H9 (cell line): Measurements from ENCODE around the gene HVCN1. TPM values are rescaled to one million over a fixed set of nuclear protein-coding genes. Genes with fewer than 3 reads are reported as not detected.
A peak's percentile ranks its signal among the peaks of the same experiment; 100 is the strongest.

Experiments
- DNase-seq: peaks from one replicate; pipeline ENCODE4 v3.0.0-alpha.2; 2017
- H2AFZ ChIP-seq: one replicate; pipeline ENCODE4 v1.6.1; 2013; ENCODE audit warnings: mild to moderate bottlenecking, low read length, control low read depth, moderate library complexity
- H2AK5ac ChIP-seq: 2 replicates; pipeline ENCODE4 v1.6.1; 2013; ENCODE audit warnings: low read length, control low read depth, mixed read lengths; ENCODE audit not compliant: insufficient read length
- H2BK120ac ChIP-seq: one replicate; pipeline ENCODE4 v1.6.1; 2013; ENCODE audit warnings: low read depth, mild to moderate bottlenecking, low read length, control low read depth, inconsistent platforms; ENCODE audit not compliant: poor library complexity, severe bottlenecking
- H2BK12ac ChIP-seq: 2 replicates; pipeline ENCODE4 v1.6.1; 2013; ENCODE audit warnings: low read length, control low read depth, mixed read lengths, low read depth; ENCODE audit not compliant: insufficient read length
- H2BK15ac ChIP-seq: 2 replicates; pipeline ENCODE4 v1.6.1; 2013; ENCODE audit warnings: low read depth, low read length, control low read depth
- H2BK20ac ChIP-seq: one replicate; pipeline ENCODE4 v1.6.1; 2013; ENCODE audit warnings: low read depth, mild to moderate bottlenecking, low read length, control low read depth, inconsistent platforms; ENCODE audit not compliant: poor library complexity, severe bottlenecking
- H2BK5ac ChIP-seq: 2 replicates; pipeline ENCODE4 v1.6.1; 2013; ENCODE audit warnings: low read length, control low read depth, mixed read lengths; ENCODE audit not compliant: insufficient read length
- H3K14ac ChIP-seq: 2 replicates; pipeline ENCODE4 v1.6.1; 2013; ENCODE audit warnings: low read length, control low read depth; ENCODE audit not compliant: insufficient read depth
- H3K18ac ChIP-seq: 2 replicates; pipeline ENCODE4 v1.6.1; 2013; ENCODE audit warnings: low read depth, mild to moderate bottlenecking, mixed read lengths, low read length, control low read depth; ENCODE audit not compliant: insufficient read length
- H3K23ac ChIP-seq: 2 replicates; pipeline ENCODE4 v1.6.1; 2013; ENCODE audit warnings: low read length, control low read depth, mixed read lengths, low read depth; ENCODE audit not compliant: insufficient read length
- H3K23me2 ChIP-seq: 2 replicates; pipeline ENCODE4 v1.6.1; 2013; ENCODE audit warnings: low read depth, mild to moderate bottlenecking, mixed read lengths, low read length, control low read depth; ENCODE audit not compliant: insufficient read length, poor library complexity, severe bottlenecking
- H3K27ac ChIP-seq: 2 replicates; pipeline ENCODE4 v1.5.1; 2013; ENCODE audit warnings: low read length, control low read depth, mixed read lengths, low read depth; ENCODE audit not compliant: insufficient read length
- H3K27me3 ChIP-seq: 2 replicates; pipeline ENCODE4 v1.6.1; 2013; ENCODE audit warnings: low read length, control low read depth, inconsistent platforms; ENCODE audit not compliant: insufficient read depth
- H3K4ac ChIP-seq: 2 replicates; pipeline ENCODE4 v1.6.1; 2013; ENCODE audit warnings: low read depth, mild to moderate bottlenecking, control low read depth, inconsistent platforms, low read length, moderate library complexity
- H3K4me1 ChIP-seq: 2 replicates; pipeline ENCODE4 v1.6.1; 2013; ENCODE audit warnings: low read length, control low read depth, inconsistent platforms; ENCODE audit not compliant: insufficient read depth
- H3K4me2 ChIP-seq: 2 replicates; pipeline ENCODE4 v1.6.1; 2013; ENCODE audit warnings: low read length, control low read depth, mixed read lengths; ENCODE audit not compliant: insufficient read length, insufficient read depth
- H3K56ac ChIP-seq: 2 replicates; pipeline ENCODE4 v1.6.1; 2013; ENCODE audit warnings: low read depth, mild to moderate bottlenecking, mixed read lengths, low read length, control low read depth; ENCODE audit not compliant: insufficient read length
- H3K79me1 ChIP-seq: 2 replicates; pipeline ENCODE4 v1.6.1; 2013; ENCODE audit warnings: low read depth, mild to moderate bottlenecking, moderate library complexity, low read length, control low read depth, inconsistent platforms; ENCODE audit not compliant: insufficient read depth, poor library complexity, severe bottlenecking
- H3K79me2 ChIP-seq: 2 replicates; pipeline ENCODE4 v1.6.1; 2013; ENCODE audit warnings: low read length, control low read depth, inconsistent platforms; ENCODE audit not compliant: insufficient read depth
- H3K9ac ChIP-seq: 2 replicates; pipeline ENCODE4 v1.6.1; 2013; ENCODE audit warnings: low read length, control low read depth, mixed read lengths; ENCODE audit not compliant: insufficient read length; ENCODE audit errors: extremely low read depth
- H3K9me3 ChIP-seq: one replicate; pipeline ENCODE4 v1.6.1; 2013; ENCODE audit warnings: low read depth, low read length, inconsistent platforms; ENCODE audit not compliant: control insufficient read depth
- H3T11ph ChIP-seq: one replicate; pipeline ENCODE4 v1.6.1; 2013; ENCODE audit warnings: mild to moderate bottlenecking, low read length, control low read depth, inconsistent platforms
- H4K20me1 ChIP-seq: one replicate; pipeline ENCODE4 v1.6.1; 2013; ENCODE audit not compliant: control insufficient read depth, insufficient read length, insufficient read depth
- H4K5ac ChIP-seq: 2 replicates; pipeline ENCODE4 v1.6.1; 2013; ENCODE audit warnings: low read depth, mild to moderate bottlenecking, mixed read lengths, low read length, control low read depth; ENCODE audit not compliant: insufficient read length
- H4K8ac ChIP-seq: replicated peaks from 2 replicates; pipeline ENCODE4 v1.6.1; 2013; ENCODE audit warnings: low read length, control low read depth, mixed read lengths, low read depth; ENCODE audit not compliant: insufficient read length
- H4K91ac ChIP-seq: 2 replicates; pipeline ENCODE4 v1.6.1; 2013; ENCODE audit warnings: low read depth, mild to moderate bottlenecking, moderate library complexity, mixed read lengths, low read length, control low read depth; ENCODE audit not compliant: insufficient read length
- H3K27ac Mint-ChIP-seq, 3 experiments: 2 replicates in 2 of 3; 3 replicates in 1 of 3; pipeline ENCODE4 v1.8.0; 2020 to 2021; ENCODE audit warnings: mixed read lengths in 3 of 3, mild to moderate bottlenecking in 1 of 3, moderate library complexity in 1 of 3
- H3K27me3 Mint-ChIP-seq: 2 replicates; pipeline ENCODE4 v1.8.0; 2021; ENCODE audit warnings: low read depth, mild to moderate bottlenecking, moderate library complexity, mixed read lengths
- H3K36me3 Mint-ChIP-seq, 3 experiments: 2 replicates in 2 of 3; 3 replicates in 1 of 3; pipeline ENCODE4 v1.8.0; 2020 to 2021; ENCODE audit warnings: low read depth in 3 of 3, mixed read lengths in 3 of 3; ENCODE audit not compliant: insufficient read depth in 1 of 3
- H3K4me1 Mint-ChIP-seq, 2 experiments: 2 replicates each; pipeline ENCODE4 v1.8.0; 2020; ENCODE audit warnings: mixed read lengths in 2 of 2
- H3K4me3 Mint-ChIP-seq, 2 experiments: 2 replicates in 1 of 2; 3 replicates in 1 of 2; pipeline ENCODE4 v1.8.0; 2020 to 2021; ENCODE audit warnings: mild to moderate bottlenecking in 2 of 2, mixed read lengths in 2 of 2, moderate library complexity in 1 of 2
- H3K9me3 Mint-ChIP-seq, 2 experiments: 2 replicates in 1 of 2; 3 replicates in 1 of 2; pipeline ENCODE4 v1.8.0; 2020; ENCODE audit warnings: mild to moderate bottlenecking in 2 of 2, mixed read lengths in 2 of 2, moderate library complexity in 1 of 2
- CTCF ChIP-seq: fragments of 200-600 bp; sonication (generic); conservative IDR thresholded peaks from 3 replicates; pipeline ENCODE4 v1.8.0; 2021; ENCODE audit warnings: antibody characterized with exemption, mild to moderate bottlenecking
- WGBS: extraction: QIAGEN DNeasy Blood & Tissue Kit; methylation state at CpG from one replicate; pipeline ENCODE4 v1.1.7; 2013; ENCODE audit warnings: missing lambda C conversion rate, low lambda C conversion rate, mixed read lengths; ENCODE audit not compliant: insufficient read length; ENCODE audit errors: extremely low coverage; 5-methylcytosine and 5-hydroxymethylcytosine counted together
- total RNA-seq: library from RNA; stranded (reverse); gene quantifications from 2 replicates; pipeline ENCODE4 v1.2.1, GENCODE V29; 2021

Gene HVCN1
- total RNA-seq, 1 experiment from 2014 or later = 5.2 TPM

GRCh38 chr12:110649341-110649847 lies 39.5 kb downstream of the HVCN1 start:
- Histone ChIP-seq H4K91ac (no peak overlapping the region), H4K5ac (no peak overlapping the region), H4K8ac (no peak overlapping the region), H2BK20ac (no peak overlapping the region), H2BK12ac (no peak overlapping the region), H3K14ac (no peak overlapping the region), H3T11ph (no peak overlapping the region), H2AFZ (no peak overlapping the region), H3K27me3 (no peaks in the 10 kb centered on the region), H3K79me2 (no peaks in the 10 kb centered on the region), H3K27ac (no peak overlapping the region), H3K18ac (no peak overlapping the region), H3K4me1 (peaks cover 4% of the 10 kb centered on the region; the same call in 1 of the 2 replicates), H3K4ac (no peak overlapping the region), H2AK5ac (no peak overlapping the region), H2BK5ac (no peak overlapping the region), H3K23ac (no peak overlapping the region), H2BK120ac (no peak overlapping the region), H3K79me1 (no peaks in the 10 kb centered on the region), H4K20me1 (no peaks in the 10 kb centered on the region), H3K56ac (no peak overlapping the region), H3K23me2 (no peaks in the 10 kb centered on the region), H3K9ac (no peak overlapping the region), H3K9me3 (no peaks in the 10 kb centered on the region), H2BK15ac (no peak overlapping the region), H3K4me2 (no peak overlapping the region)
- Mint-ChIP-seq H3K27ac (peak overlapping the region in 1 of 3 experiments; percentile 10; a peak in 2 of 7 replicates), H3K4me3 (no peak overlapping the region), H3K4me1 (peaks cover 7 to 8% of the 10 kb centered on the region in 2 experiments), H3K36me3 (peaks cover 0 to 8% (median 6%) of the 10 kb centered on the region in 3 experiments; a peak in 3 of 7 replicates), H3K27me3 (no peaks in the 10 kb centered on the region), H3K9me3 (no peaks in the 10 kb centered on the region)
- no peak for TF ChIP-seq CTCF
- no peak for DNase-seq
- WGBS = no CpG with 5 or more reads among the region's 11 CpGs
